Dendritic cell treated with granulocyte-macrophage colony-stimulating factor and Interleukin-4, amounts not matched to agents 40 ng/mL and 50 ng/mL, for 4 days (primary cell): ENCODE measurements around the gene SLC25A27.

Experiments used
- H3K27ac Mint-ChIP-seq: one replicate; pipeline ENCODE4 v1.8.0; 2022; ENCODE audit warnings: mild to moderate bottlenecking, mixed read lengths
- H3K27me3 Mint-ChIP-seq: one replicate; pipeline ENCODE4 v1.8.0; 2022; ENCODE audit warnings: mild to moderate bottlenecking, mixed read lengths
- H3K36me3 Mint-ChIP-seq: one replicate; pipeline ENCODE4 v1.8.0; 2022; ENCODE audit warnings: low read depth, mixed read lengths
- H3K4me1 Mint-ChIP-seq: one replicate; pipeline ENCODE4 v1.8.0; 2022; ENCODE audit warnings: low read depth, mixed read lengths
- H3K4me3 Mint-ChIP-seq: one replicate; pipeline ENCODE4 v1.8.0; 2022; ENCODE audit warnings: mild to moderate bottlenecking, moderate library complexity, mixed read lengths
- H3K9me3 Mint-ChIP-seq: one replicate; pipeline ENCODE4 v1.8.0; 2022; ENCODE audit warnings: mixed read lengths
- intact Hi-C: fragments of 100-400 bp; cut with micrococcal nuclease; formaldehyde crosslinking; loops from one replicate; pipeline ENCODE4 v1.15.0; 2022

SLC25A27 gene

GRCh38 chr6:46652603-46653438 is at the start of gene SLC25A27, which contains the start of gene CYP39A1:
TSS of gene SLC25A27 (plus strand) at chr6:46652975. CDS start at chr6:46653193, 218 bp downstream.
TSS of gene CYP39A1 (minus strand) at chr6:46652818. CDS start at chr6:46652582, 236 bp downstream.
- intact Hi-C loops = no loop called here
- Mint-ChIP-seq H3K27me3 (peaks cover 34% of the 10 kb centered on the region), H3K4me3 (peak within 1 kb of the TSS; percentile 91), H3K4me1 (peaks cover 16% of the 10 kb centered on the region), H3K27ac (no peak within 1 kb of the TSS), H3K36me3 (peaks cover 6% of the 10 kb centered on the region), H3K9me3 (no peaks in the 10 kb centered on the region)

- Mint-ChIP-seq H3K36me3 (no peaks in the 10 kb centered on the region), H3K27me3 (no peaks in the 10 kb centered on the region), H3K4me3 (no peak overlapping the region), H3K27ac (no peak overlapping the region), H3K9me3 (no peaks in the 10 kb centered on the region), H3K4me1 (no peaks in the 10 kb centered on the region)
- intact Hi-C loops = no loop called here
These were observed 47.5 kb upstream of the SLC25A27 start for GRCh38 chr6:46605091-46605797.

DNA sequence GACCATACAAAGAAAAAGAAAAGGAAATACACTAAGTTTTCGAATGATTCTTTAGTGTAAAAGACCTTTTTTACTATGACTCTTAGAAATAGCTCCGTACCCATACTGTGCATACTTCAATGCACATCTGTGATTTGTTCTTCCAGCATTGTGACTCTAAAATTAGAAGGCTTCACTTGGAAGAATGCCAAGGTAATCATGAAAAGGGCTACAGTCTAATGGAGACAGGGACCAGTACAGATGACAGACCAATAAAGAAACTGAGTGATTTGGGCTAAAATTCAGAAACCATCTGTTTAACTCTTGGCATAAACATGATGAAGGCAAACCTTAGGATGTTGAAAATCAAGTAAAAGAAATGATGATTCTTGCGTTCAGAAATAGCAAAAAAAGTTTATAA is 46.4 kb upstream of the SLC25A27 start:
- no peak overlapping the region for H3K27ac Mint-ChIP-seq
- intact Hi-C loops = no loop called here
- no peaks in the 10 kb centered on the region for H3K4me1 Mint-ChIP-seq
- H3K4me3 Mint-ChIP-seq = no peak overlapping the region
- no peaks in the 10 kb centered on the region for H3K27me3 Mint-ChIP-seq
- no peaks in the 10 kb centered on the region for H3K9me3 Mint-ChIP-seq
- H3K36me3 Mint-ChIP-seq = no peaks in the 10 kb centered on the region

GRCh38 chr6:46610862-46611553 is 41.8 kb upstream of the SLC25A27 start:
- Mint-ChIP-seq H3K27me3 (no peaks in the 10 kb centered on the region), H3K36me3 (no peaks in the 10 kb centered on the region)
- intact Hi-C loops = no loop called here

GRCh38 chr6:46612645-46613044 is 40.1 kb upstream of the SLC25A27 start:
- Mint-ChIP-seq H3K4me1 (no peaks in the 10 kb centered on the region), H3K27ac (no peak overlapping the region), H3K27me3 (peaks cover 2% of the 10 kb centered on the region), H3K9me3 (no peaks in the 10 kb centered on the region), H3K4me3 (no peak overlapping the region), H3K36me3 (no peaks in the 10 kb centered on the region)
- intact Hi-C loops = no loop called here

More at GRCh38 chr6:46610862-46611553, 41.8 kb upstream of the SLC25A27 start:
- Mint-ChIP-seq H3K27ac (no peak overlapping the region), H3K9me3 (no peaks in the 10 kb centered on the region), H3K4me3 (no peak overlapping the region), H3K4me1 (no peaks in the 10 kb centered on the region)

DNA sequence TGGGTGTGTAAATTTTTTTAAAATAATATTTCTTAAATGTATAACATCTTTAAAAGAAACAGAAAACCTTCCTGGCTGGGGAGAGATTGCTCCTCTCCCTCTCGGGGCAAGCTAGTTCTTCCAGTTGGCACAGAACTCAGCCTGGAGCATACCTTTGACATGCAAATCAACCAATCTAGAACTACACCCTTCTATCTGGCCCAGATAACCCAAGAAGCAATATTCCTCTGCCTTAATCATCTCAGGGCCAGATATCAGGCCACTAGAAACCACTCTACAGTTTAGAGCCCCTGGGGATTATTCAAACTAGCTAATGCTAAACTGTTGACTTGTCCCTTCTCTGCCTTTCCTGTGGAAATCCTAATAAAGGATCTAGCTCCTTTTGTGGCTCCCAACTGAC is 34.0 kb upstream of the SLC25A27 start:
- Mint-ChIP-seq H3K27me3 (peaks cover 2% of the 10 kb centered on the region), H3K36me3 (no peaks in the 10 kb centered on the region), H3K4me1 (no peaks in the 10 kb centered on the region), H3K4me3 (no peak overlapping the region), H3K9me3 (no peaks in the 10 kb centered on the region), H3K27ac (no peak overlapping the region)
- intact Hi-C loops = no loop called here

GRCh38 chr6:46626228-46626909 is 26.4 kb upstream of the SLC25A27 start:
- no peak overlapping the region for H3K4me3 Mint-ChIP-seq
- H3K27me3 Mint-ChIP-seq = no peaks in the 10 kb centered on the region
- no peak overlapping the region for H3K27ac Mint-ChIP-seq
- intact Hi-C loops = no loop called here
- no peaks in the 10 kb centered on the region for H3K9me3 Mint-ChIP-seq
- H3K36me3 Mint-ChIP-seq = no peaks in the 10 kb centered on the region
- H3K4me1 Mint-ChIP-seq = no peaks in the 10 kb centered on the region

DNA sequence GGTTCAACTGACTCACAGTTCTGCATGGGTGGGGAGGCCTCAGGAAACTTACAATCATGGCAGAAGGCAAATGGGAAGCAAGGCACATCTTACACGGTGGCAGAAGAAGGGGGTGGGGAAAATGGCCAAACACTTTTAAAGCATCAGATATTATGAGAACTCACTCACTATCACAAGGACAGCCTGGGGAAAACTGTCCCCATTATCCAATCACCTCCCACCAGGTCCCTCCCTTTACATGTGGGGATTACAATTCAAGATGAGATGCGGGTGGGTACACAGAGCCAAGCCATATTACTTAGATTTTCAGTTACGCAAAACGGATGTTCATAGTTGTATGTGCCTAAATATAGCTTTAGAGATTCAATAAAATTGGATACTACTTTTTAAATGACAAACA is 25.8 kb upstream of the SLC25A27 start:
- no peak overlapping the region for H3K4me3 Mint-ChIP-seq
- no peaks in the 10 kb centered on the region for H3K27me3 Mint-ChIP-seq
- H3K36me3 Mint-ChIP-seq = no peaks in the 10 kb centered on the region
- intact Hi-C loops = no loop called here
- no peak overlapping the region for H3K27ac Mint-ChIP-seq
- no peaks in the 10 kb centered on the region for H3K4me1 Mint-ChIP-seq
- no peaks in the 10 kb centered on the region for H3K9me3 Mint-ChIP-seq

DNA sequence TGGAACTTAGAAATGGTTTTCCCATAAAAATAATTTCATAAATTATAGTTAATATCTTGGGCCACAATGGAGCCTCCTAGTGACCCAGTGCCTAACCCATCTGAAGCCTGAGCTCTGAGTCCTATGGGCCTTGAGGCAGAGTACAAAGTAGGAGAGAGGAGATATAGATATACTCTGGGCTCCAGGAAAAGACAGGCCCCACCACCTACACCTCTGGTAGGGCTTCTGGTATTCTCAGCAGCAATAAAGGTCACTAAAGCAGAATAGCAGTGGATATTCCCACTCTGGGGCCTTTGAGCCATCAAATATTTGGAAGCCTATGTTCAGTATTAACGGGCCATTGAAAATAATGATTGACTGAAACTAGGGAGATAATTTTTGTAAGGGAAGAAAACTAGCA is 24.3 kb upstream of the SLC25A27 start:
- intact Hi-C loops = no loop called here
- Mint-ChIP-seq H3K4me3 (no peak overlapping the region), H3K4me1 (no peaks in the 10 kb centered on the region), H3K27ac (no peak overlapping the region), H3K9me3 (no peaks in the 10 kb centered on the region), H3K36me3 (no peaks in the 10 kb centered on the region), H3K27me3 (no peaks in the 10 kb centered on the region)

- Mint-ChIP-seq H3K4me1 (no peaks in the 10 kb centered on the region), H3K36me3 (no peaks in the 10 kb centered on the region), H3K27ac (no peak overlapping the region), H3K27me3 (no peaks in the 10 kb centered on the region), H3K4me3 (no peak overlapping the region), H3K9me3 (no peaks in the 10 kb centered on the region)
- intact Hi-C loops = no loop called here
These were observed 23.8 kb upstream of the SLC25A27 start for GRCh38 chr6:46628976-46629375.

DNA sequence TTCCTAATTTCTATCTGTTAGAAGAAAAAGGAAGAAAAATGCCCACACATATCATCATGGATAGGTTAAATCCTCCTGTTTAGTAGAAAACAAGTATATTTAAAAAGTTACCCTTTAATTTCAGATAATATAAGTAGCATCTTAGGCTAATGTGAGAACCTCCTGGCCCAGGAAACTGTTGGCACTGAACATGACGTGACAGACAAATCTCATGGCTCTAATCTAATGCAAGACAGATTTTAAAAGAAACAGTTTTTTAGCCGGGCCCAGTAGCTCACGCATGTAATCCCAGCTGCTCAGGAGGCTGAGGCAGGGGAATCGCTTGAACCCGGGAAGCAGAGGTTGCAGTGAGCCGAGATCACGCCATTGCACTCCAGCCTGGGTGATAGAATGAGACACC is 23.1 kb upstream of the SLC25A27 start:
- intact Hi-C loops = no loop called here
- no peak overlapping the region for H3K4me3 Mint-ChIP-seq
- H3K27me3 Mint-ChIP-seq = no peaks in the 10 kb centered on the region
- no peak overlapping the region for H3K27ac Mint-ChIP-seq
- no peaks in the 10 kb centered on the region for H3K9me3 Mint-ChIP-seq
- H3K4me1 Mint-ChIP-seq = no peaks in the 10 kb centered on the region
- no peaks in the 10 kb centered on the region for H3K36me3 Mint-ChIP-seq

GRCh38 chr6:46632053-46632452 is 20.7 kb upstream of the SLC25A27 start:
- no peak overlapping the region for H3K27ac Mint-ChIP-seq
- intact Hi-C loops = no loop called here
- H3K36me3 Mint-ChIP-seq = no peaks in the 10 kb centered on the region
- H3K27me3 Mint-ChIP-seq = no peaks in the 10 kb centered on the region
- H3K9me3 Mint-ChIP-seq = no peaks in the 10 kb centered on the region
- no peaks in the 10 kb centered on the region for H3K4me1 Mint-ChIP-seq
- H3K4me3 Mint-ChIP-seq = no peak overlapping the region

DNA sequence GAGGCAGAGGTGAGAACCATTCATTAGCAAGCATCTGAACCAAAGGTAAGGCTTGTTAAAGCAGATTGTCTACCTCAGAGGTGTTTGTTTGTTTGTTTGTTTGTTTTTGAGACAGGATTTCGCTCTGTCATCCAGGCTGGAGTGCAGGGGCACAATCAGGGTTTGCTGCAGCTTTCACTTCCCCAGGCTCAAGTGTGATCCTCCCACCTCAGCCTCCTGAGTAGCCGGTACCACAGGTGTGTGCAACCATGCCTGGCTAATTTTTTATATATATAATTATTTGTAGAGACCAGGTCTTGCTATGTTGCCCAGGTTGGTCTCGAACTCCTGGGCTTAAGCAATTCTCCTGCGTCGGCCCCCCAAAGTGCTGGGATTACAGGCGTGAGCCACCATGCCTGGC is 17.3 kb upstream of the SLC25A27 start:
- peaks cover 3% of the 10 kb centered on the region for H3K27me3 Mint-ChIP-seq
- no peak overlapping the region for H3K27ac Mint-ChIP-seq
- intact Hi-C loops = no loop called here
- no peaks in the 10 kb centered on the region for H3K9me3 Mint-ChIP-seq
- no peaks in the 10 kb centered on the region for H3K36me3 Mint-ChIP-seq
- no peak overlapping the region for H3K4me3 Mint-ChIP-seq
- peaks cover 5% of the 10 kb centered on the region for H3K4me1 Mint-ChIP-seq
